IMR-90 (cell line): ENCODE results near the gene ERCC1. TPM values are rescaled to one million over a fixed set of nuclear protein-coding genes. Genes with fewer than 3 reads are reported as not detected.

ENCODE experiments used
- ATAC-seq: fragments of 200-7000 bp; cut with Tn5 transposase; 2 replicates; pipeline ENCODE4 v1.9.1; 2020; ENCODE audit warnings: low read depth, mild to moderate bottlenecking, moderate library complexity
- BruUV-seq: library from RNA; stranded (reverse); fragments of 400-500 nt; replicated peaks from 2 replicates; lab custom pipeline; 2021; lab: Mats Ljungman, UMichigan
- CTCF ChIA-PET: fragments of 300-600 bp; formaldehyde crosslinking; extraction: SDS; loops from one replicate; lab custom pipeline; 2021; ENCODE audit warnings: antibody characterized with exemption; lab: Yijun Ruan, JAX
- POLR2A ChIA-PET: fragments of 300-600 bp; sonication (Branson Sonifier 250); formaldehyde crosslinking; loops from one replicate; lab custom pipeline; 2022; ENCODE audit warnings: antibody characterized with exemption; ENCODE audit not compliant: unreplicated experiment; lab: Charles Lee
- DNase-seq: peaks from one replicate; pipeline ENCODE4 v3.0.0; 2013
- H2AFZ ChIP-seq: replicated peaks from 2 replicates; pipeline ENCODE3; 2013; ENCODE audit warnings: low read length, mild to moderate bottlenecking; ENCODE audit not compliant: poor library complexity
- H2AK5ac ChIP-seq: 2 replicates; pipeline ENCODE4 v1.6.1; 2013; ENCODE audit warnings: low read depth, low read length, inconsistent platforms
- H2AK9ac ChIP-seq: replicated peaks from 2 replicates; pipeline ENCODE3; 2013; ENCODE audit warnings: mild to moderate bottlenecking, low read depth, low read length, moderate library complexity; ENCODE audit not compliant: poor library complexity
- H2BK120ac ChIP-seq: 2 replicates; pipeline ENCODE4 v1.6.1; 2013; ENCODE audit warnings: low read depth, low read length, inconsistent platforms
- H2BK15ac ChIP-seq: 3 replicates; pipeline ENCODE4 v1.6.1; 2013; ENCODE audit warnings: low read depth, low read length, inconsistent platforms
- H2BK20ac ChIP-seq: 2 replicates; pipeline ENCODE4 v1.6.1; 2013; ENCODE audit warnings: low read depth, mild to moderate bottlenecking, inconsistent platforms, low read length, moderate library complexity
- H2BK5ac ChIP-seq: 2 replicates; pipeline ENCODE4 v1.6.1; 2013; ENCODE audit warnings: mild to moderate bottlenecking, low read depth, low read length, inconsistent platforms; ENCODE audit not compliant: poor library complexity, severe bottlenecking
- H3K14ac ChIP-seq: replicated peaks from 2 replicates; pipeline ENCODE4 v1.6.1; 2013; ENCODE audit warnings: low read depth, low read length, inconsistent platforms
- H3K18ac ChIP-seq: 2 replicates; pipeline ENCODE4 v1.6.1; 2013; ENCODE audit warnings: low read depth, low read length, control low read depth
- H3K23ac ChIP-seq: 2 replicates; pipeline ENCODE4 v1.6.1; 2013; ENCODE audit warnings: low read depth, low read length, inconsistent platforms
- H3K27ac ChIP-seq: 2 replicates; pipeline ENCODE4 v1.5.1; 2013; ENCODE audit warnings: mild to moderate bottlenecking, control low read depth, low read length; ENCODE audit not compliant: insufficient read depth
- H3K27me3 ChIP-seq: 2 replicates; pipeline ENCODE4 v1.6.1; 2013; ENCODE audit warnings: low read length; ENCODE audit not compliant: control insufficient read depth, insufficient read depth
- H3K36me3 ChIP-seq: 2 replicates; pipeline ENCODE4 v1.6.1; 2013; ENCODE audit warnings: low read length, mixed read lengths; ENCODE audit not compliant: control insufficient read depth, insufficient read depth
- H3K4ac ChIP-seq: 2 replicates; pipeline ENCODE4 v1.6.1; 2013; ENCODE audit warnings: low read depth, low read length, inconsistent platforms
- H3K4me1 ChIP-seq: 2 replicates; pipeline ENCODE4 v1.6.1; 2013; ENCODE audit warnings: low read length, mixed read lengths; ENCODE audit not compliant: control insufficient read depth, insufficient read depth
- H3K4me2 ChIP-seq: 2 replicates; pipeline ENCODE4 v1.6.1; 2013; ENCODE audit warnings: low read depth, mild to moderate bottlenecking, control low read depth, low read length, moderate library complexity
- H3K4me3 ChIP-seq: 2 replicates; pipeline ENCODE4 v1.5.1; 2013; ENCODE audit warnings: low read depth, mild to moderate bottlenecking, control low read depth, low read length, moderate library complexity; ENCODE audit not compliant: insufficient read depth
- H3K56ac ChIP-seq: 2 replicates; pipeline ENCODE4 v1.6.1; 2013; ENCODE audit warnings: low read length, inconsistent platforms; ENCODE audit not compliant: insufficient read depth; ENCODE audit errors: extremely low read depth
- H3K79me1 ChIP-seq, 2 experiments: 2 replicates each; pipeline ENCODE4 v1.6.1; 2013; ENCODE audit warnings: low read length in 2 of 2, inconsistent platforms in 1 of 2, low read depth in 1 of 2
- H3K9ac ChIP-seq: 2 replicates; pipeline ENCODE4 v1.6.1; 2013; ENCODE audit warnings: low read depth, low read length, control low read depth
- H3K9me1 ChIP-seq: 2 replicates; pipeline ENCODE4 v1.6.1; 2013; ENCODE audit warnings: low read length, inconsistent platforms; ENCODE audit not compliant: insufficient read depth
- H3K9me3 ChIP-seq: 2 replicates; pipeline ENCODE4 v1.6.1; 2013; ENCODE audit warnings: low read length; ENCODE audit not compliant: control insufficient read depth, insufficient read depth
- H4K20me1 ChIP-seq: 2 replicates; pipeline ENCODE4 v1.6.1; 2013; ENCODE audit warnings: low read length, inconsistent platforms; ENCODE audit not compliant: insufficient read depth
- H4K5ac ChIP-seq: 2 replicates; pipeline ENCODE4 v1.6.1; 2013; ENCODE audit warnings: mild to moderate bottlenecking, low read depth, low read length, control low read depth
- H4K8ac ChIP-seq, 2 experiments: 2 replicates each; pipeline ENCODE4 v1.6.1; 2013; ENCODE audit warnings: low read depth in 2 of 2, low read length in 2 of 2, control low read depth in 1 of 2, inconsistent platforms in 1 of 2
- H4K91ac ChIP-seq: 2 replicates; pipeline ENCODE4 v1.6.1; 2013; ENCODE audit warnings: low read depth, low read length, inconsistent platforms; ENCODE audit not compliant: insufficient read depth
- RCOR1 ChIP-seq: IDR thresholded peaks from 2 replicates; pipeline ENCODE4 v1.6.1; 2012; ENCODE audit warnings: mild to moderate bottlenecking, low read length, improper control_type of control experiment; ENCODE audit not compliant: insufficient replicate concordance
- WGBS, 2 experiments: methylation state at CpG; one replicate each; pipeline versions ENCODE4 v1.1.5 to v1.1.7; 2013; ENCODE audit warnings: missing lambda C conversion rate in 2 of 2; ENCODE audit not compliant: insufficient read length in 1 of 2; ENCODE audit errors: extremely low coverage in 2 of 2; 5-methylcytosine and 5-hydroxymethylcytosine counted together
- dilution Hi-C: fragments of 300-500 bp; cut with HindIII; formaldehyde crosslinking; loops from one replicate; pipeline ENCODE4 v1.14.3; 2018; ENCODE audit warnings: low sequenced_read_pairs; ENCODE audit not compliant: unreplicated experiment
- in situ Hi-C: fragments of 300-500 bp; cut with MboI; formaldehyde crosslinking; loops from 3 replicates; pipeline ENCODE4 v1.14.3; 2019; ENCODE audit warnings: low sequenced_read_pairs, inconsistent platforms, mixed read lengths
- intact Hi-C: fragments of 100-400 bp; cut with micrococcal nuclease; formaldehyde crosslinking; loops from 2 replicates; pipeline ENCODE4 v1.10.0; 2022
- polyA plus RNA-seq, 3 experiments: library from polyadenylated mRNA; depleted of rRNA; stranded (reverse); fragments of >200 nt; gene quantifications; 2 replicates each; pipeline ENCODE4 v1.2.3, GENCODE V29; 2012; ENCODE audit warnings: low replicate concordance in 1 of 3
- total RNA-seq: library from RNA; depleted of rRNA; stranded (reverse); fragments of >200 nt; gene quantifications from 2 replicates; pipeline ENCODE4 v1.2.3, GENCODE V29; 2012
- TF ChIP-seq, protein P1 (sequence below): fragments of 150-350 bp; IDR thresholded peaks from 2 replicates; pipeline ENCODE4 v1.6.1; 2017; ENCODE audit warnings: mild to moderate bottlenecking, antibody characterized with exemption, low read length, low read depth

Gene ERCC1
- total and polyA plus RNA-seq, 2 of the 4 experiments (the other 2 are of a cell fraction): 84.2 to 132 TPM

DNA sequence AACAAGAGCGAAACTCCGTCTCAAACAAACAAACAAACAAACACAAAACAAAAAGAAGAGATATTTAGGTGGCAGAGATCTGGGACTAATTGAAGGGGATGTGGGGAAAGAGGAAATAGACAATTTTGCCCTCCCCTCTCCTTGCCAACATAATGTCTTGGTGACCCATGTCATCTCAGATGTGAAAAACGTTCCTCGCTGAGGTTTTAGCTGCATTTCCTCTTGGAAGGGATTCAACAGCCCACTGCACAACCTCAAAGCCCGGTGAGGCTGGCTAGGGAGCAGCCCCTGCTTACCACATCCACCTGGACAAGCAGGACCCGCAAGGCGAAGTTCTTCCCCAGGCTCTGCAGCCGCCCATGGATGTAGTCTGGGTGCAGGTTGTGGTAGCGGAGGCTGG lies 4.9 kb downstream of the ERCC1 start:
- ATAC-seq (no peak), DNase-seq (no peak)
- no peak overlapping the region for H3K4me2 ChIP-seq
- TF ChIP-seq, protein P1, sequence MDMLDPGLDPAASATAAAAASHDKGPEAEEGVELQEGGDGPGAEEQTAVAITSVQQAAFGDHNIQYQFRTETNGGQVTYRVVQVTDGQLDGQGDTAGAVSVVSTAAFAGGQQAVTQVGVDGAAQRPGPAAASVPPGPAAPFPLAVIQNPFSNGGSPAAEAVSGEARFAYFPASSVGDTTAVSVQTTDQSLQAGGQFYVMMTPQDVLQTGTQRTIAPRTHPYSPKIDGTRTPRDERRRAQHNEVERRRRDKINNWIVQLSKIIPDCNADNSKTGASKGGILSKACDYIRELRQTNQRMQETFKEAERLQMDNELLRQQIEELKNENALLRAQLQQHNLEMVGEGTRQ: no peak
- no peak for TF ChIP-seq RCOR1
- WGBS, 2 experiments: 93% methylated on average over 3 of the region's 9 CpGs; no CpG with 5 or more reads in 1 of the 2 experiments
- ChIA-PET CTCF (no interaction called here), POLR2A (no interaction called here)
- H3K23ac ChIP-seq: no peak overlapping the region
- no peak overlapping the region for H2BK5ac ChIP-seq
- H2AK5ac ChIP-seq: no peak overlapping the region
- H3K9me1 ChIP-seq: no peaks in the 10 kb centered on the region; the same call in 1 of the 2 replicates
- no peak overlapping the region for H3K4me3 ChIP-seq
- H4K91ac ChIP-seq: no peak overlapping the region
- no peak overlapping the region for H3K56ac ChIP-seq
- peaks cover 52% of the 10 kb centered on the region for H3K36me3 ChIP-seq
- H2AK9ac ChIP-seq: no peak overlapping the region
- no peak overlapping the region for H3K4ac ChIP-seq
- no TSS peak for BruUV-seq
- H3K9me3 ChIP-seq: no peaks in the 10 kb centered on the region
- H2BK15ac ChIP-seq: no peak overlapping the region
- intact Hi-C loops (no loop called here), in situ Hi-C loops (no loop called here), dilution Hi-C loops (no loop called here)
- no peak overlapping the region for H4K8ac ChIP-seq
- no peak overlapping the region for H3K9ac ChIP-seq
- H2AFZ ChIP-seq: peak overlapping the region; percentile 10
- no peak overlapping the region for H2BK120ac ChIP-seq
- no peak overlapping the region for H3K18ac ChIP-seq
- H3K4me1 ChIP-seq: peaks cover 3% of the 10 kb centered on the region
- H4K5ac ChIP-seq: no peak overlapping the region
- H4K20me1 ChIP-seq: no peaks in the 10 kb centered on the region
- no peak overlapping the region for H2BK20ac ChIP-seq
- no peak overlapping the region for H3K27ac ChIP-seq
- H3K79me1 ChIP-seq: peaks cover 14 to 51% of the 10 kb centered on the region in 2 experiments
- no peaks in the 10 kb centered on the region for H3K27me3 ChIP-seq
- H3K14ac ChIP-seq: no peak overlapping the region
